ENCODE results near the gene INSRR. TPM values are rescaled to one million over a fixed set of nuclear protein-coding genes. Genes with fewer than 3 reads are reported as not detected.

The INSRR gene
- total RNA-seq, 1 experiment from 2014 or later, result not detected

DNA sequence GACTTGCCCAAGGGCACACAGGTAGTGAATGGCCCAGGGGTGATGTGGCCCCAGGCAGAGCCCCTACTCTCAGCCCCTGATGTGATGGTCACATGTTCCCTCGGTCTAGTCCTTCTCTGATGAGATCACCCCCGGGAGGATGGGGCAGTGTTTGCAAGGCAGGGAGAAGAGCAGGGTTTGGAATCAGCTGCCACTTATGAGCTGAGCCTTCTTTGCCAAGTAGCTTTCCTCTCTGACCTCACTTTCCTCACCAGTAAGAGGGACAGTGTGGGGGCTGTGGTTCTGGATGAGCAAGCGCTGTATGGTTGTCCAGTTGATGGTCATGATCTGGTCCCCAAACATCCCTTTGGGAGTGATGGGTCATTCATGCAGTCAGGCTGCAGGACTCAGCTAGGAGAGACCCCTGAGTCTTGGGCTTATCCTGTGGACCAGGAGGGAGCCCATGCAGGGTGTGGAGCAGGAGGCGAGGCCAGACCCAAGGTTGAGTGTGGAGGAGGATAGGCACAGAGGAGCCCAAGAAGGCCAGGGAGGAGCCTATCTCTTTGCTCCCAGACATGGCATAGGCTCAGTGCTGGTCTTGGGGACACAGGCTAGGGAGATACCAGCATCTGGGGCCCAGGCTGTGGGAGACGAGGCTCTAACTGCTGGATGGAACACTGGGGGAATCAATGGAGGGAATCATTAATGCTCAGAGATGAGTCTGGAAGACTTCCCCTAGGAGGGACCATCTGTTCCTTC is 18.7 kb upstream of the INSRR start:
- Histone ChIP-seq H3K79me2 (ENCODE audit: low read length) (no peaks in the 10 kb centered on the region), H3K4me2 (ENCODE audit: low read length) (no peak overlapping the region), H3K4me1 (ENCODE audit: insufficient read depth, low read length) (no peaks in the 10 kb centered on the region), H3F3A (ENCODE audit: low read length, unreplicated experiment) (no peaks in the 10 kb centered on the region), H3K4me3 (ENCODE audit: low read length) (no peak overlapping the region), H3K9me2 (replicated peaks; ENCODE audit: low read length) (no peaks in the 10 kb centered on the region), H3K27ac (ENCODE audit: low read length) (no peak overlapping the region), H3K27me3 (ENCODE audit: low read length) (no peaks in the 10 kb centered on the region), H3K36me3 (ENCODE audit: low read depth, low read length) (no peaks in the 10 kb centered on the region), H3K9ac (ENCODE audit: low read length) (no peak overlapping the region), H2AFZ (ENCODE audit: low read length) (no peak overlapping the region), H4K20me1 (ENCODE audit: low read length) (no peaks in the 10 kb centered on the region), H3K9me3 (ENCODE audit: low read length) (no peaks in the 10 kb centered on the region)
- ATAC-seq, result no peak
- DNase-seq, result no peak
- no TSS peak for BruUV-seq (replicated peaks)
- ChIA-PET CTCF (no interaction called here), POLR2A (ENCODE audit: unreplicated experiment) (no interaction called here)
- intact Hi-C loops (cut with micrococcal nuclease), result no loop called here
- TF ChIP-seq EZH2phosphoT487 (IDR thresholded peaks at IDR 0.05; ENCODE audit: borderline replicate concordance, low read length), result no peak
- no peak for TF ChIP-seq EZH2 (IDR thresholded peaks at IDR 0.05; ENCODE audit: low read length, unreplicated experiment)
- TF ChIP-seq, protein P1, sequence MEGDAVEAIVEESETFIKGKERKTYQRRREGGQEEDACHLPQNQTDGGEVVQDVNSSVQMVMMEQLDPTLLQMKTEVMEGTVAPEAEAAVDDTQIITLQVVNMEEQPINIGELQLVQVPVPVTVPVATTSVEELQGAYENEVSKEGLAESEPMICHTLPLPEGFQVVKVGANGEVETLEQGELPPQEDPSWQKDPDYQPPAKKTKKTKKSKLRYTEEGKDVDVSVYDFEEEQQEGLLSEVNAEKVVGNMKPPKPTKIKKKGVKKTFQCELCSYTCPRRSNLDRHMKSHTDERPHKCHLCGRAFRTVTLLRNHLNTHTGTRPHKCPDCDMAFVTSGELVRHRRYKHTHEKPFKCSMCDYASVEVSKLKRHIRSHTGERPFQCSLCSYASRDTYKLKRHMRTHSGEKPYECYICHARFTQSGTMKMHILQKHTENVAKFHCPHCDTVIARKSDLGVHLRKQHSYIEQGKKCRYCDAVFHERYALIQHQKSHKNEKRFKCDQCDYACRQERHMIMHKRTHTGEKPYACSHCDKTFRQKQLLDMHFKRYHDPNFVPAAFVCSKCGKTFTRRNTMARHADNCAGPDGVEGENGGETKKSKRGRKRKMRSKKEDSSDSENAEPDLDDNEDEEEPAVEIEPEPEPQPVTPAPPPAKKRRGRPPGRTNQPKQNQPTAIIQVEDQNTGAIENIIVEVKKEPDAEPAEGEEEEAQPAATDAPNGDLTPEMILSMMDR (conservative IDR thresholded peaks at IDR 0.05; ENCODE audit: low read depth, low read length), result no peak

DNA sequence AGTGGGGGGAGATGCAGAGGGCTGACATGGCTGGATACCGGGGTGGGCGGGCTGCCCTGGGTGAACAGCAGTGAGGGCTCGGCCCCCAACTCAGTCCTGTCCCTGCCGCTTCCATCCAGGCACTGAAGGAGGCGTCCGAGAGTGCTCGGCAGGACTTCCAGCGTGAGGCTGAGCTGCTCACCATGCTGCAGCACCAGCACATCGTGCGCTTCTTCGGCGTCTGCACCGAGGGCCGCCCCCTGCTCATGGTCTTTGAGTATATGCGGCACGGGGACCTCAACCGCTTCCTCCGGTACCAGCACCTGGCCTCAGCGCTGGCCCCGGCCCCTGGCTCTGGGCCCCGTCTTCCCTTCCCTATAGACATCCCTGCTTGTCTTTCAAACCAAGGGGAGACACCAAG is 17.4 kb upstream of the INSRR start:
- H4K20me1 ChIP-seq (ENCODE audit: low read length), result no peaks in the 10 kb centered on the region
- peaks cover 4% of the 10 kb centered on the region for H3K4me1 ChIP-seq (ENCODE audit: insufficient read depth, low read length)
- ChIA-PET CTCF (no interaction called here), POLR2A (ENCODE audit: unreplicated experiment) (no interaction called here)
- no peaks in the 10 kb centered on the region for H3K36me3 ChIP-seq (ENCODE audit: low read depth, low read length)
- H2AFZ ChIP-seq (ENCODE audit: low read length), result no peak overlapping the region
- DNase-seq (no peak), ATAC-seq (no peak)
- H3K9ac ChIP-seq (ENCODE audit: low read length), result no peak overlapping the region
- H3K9me2 ChIP-seq (replicated peaks; ENCODE audit: low read length), result no peaks in the 10 kb centered on the region
- no peak overlapping the region for H3K4me2 ChIP-seq (ENCODE audit: low read length)
- no peak overlapping the region for H3K4me3 ChIP-seq (ENCODE audit: low read length)
- no peak overlapping the region for H3K27ac ChIP-seq (ENCODE audit: low read length)
- intact Hi-C loops (cut with micrococcal nuclease), result no loop called here
- H3K79me2 ChIP-seq (ENCODE audit: low read length), result no peaks in the 10 kb centered on the region
- no TSS peak for BruUV-seq (replicated peaks)
- H3F3A ChIP-seq (ENCODE audit: low read length, unreplicated experiment), result no peaks in the 10 kb centered on the region
- no peaks in the 10 kb centered on the region for H3K9me3 ChIP-seq (ENCODE audit: low read length)
- TF ChIP-seq, protein P1 (conservative IDR thresholded peaks at IDR 0.05; ENCODE audit: low read depth, low read length), result no peak
- no peak for TF ChIP-seq EZH2 (IDR thresholded peaks at IDR 0.05; ENCODE audit: low read length, unreplicated experiment)
- TF ChIP-seq EZH2phosphoT487 (IDR thresholded peaks at IDR 0.05; ENCODE audit: borderline replicate concordance, low read length), result no peak
- H3K27me3 ChIP-seq (ENCODE audit: low read length), result no peaks in the 10 kb centered on the region

DNA sequence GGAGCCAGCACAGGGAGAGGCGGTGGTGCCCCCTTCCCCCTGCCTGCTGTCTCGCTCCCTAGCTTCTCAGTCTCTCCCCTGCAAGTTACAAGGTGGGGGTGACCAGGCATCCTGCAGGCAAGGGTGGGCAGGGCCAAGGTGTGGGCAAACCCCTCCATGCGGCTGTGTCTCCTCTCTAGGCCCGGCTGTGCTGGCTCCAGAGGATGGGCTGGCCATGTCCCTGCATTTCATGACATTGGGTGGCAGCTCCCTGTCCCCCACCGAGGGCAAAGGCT is 16.4 kb upstream of the INSRR start:
- H3K4me2 ChIP-seq (ENCODE audit: low read length), result no peak overlapping the region
- peaks cover 12% of the 10 kb centered on the region for H3K4me1 ChIP-seq (ENCODE audit: insufficient read depth, low read length)
- DNase-seq (no peak), ATAC-seq (no peak)
- H3K9me3 ChIP-seq (ENCODE audit: low read length), result no peaks in the 10 kb centered on the region
- ChIA-PET POLR2A (ENCODE audit: unreplicated experiment) (no interaction called here), CTCF (no interaction called here)
- H3K79me2 ChIP-seq (ENCODE audit: low read length), result no peaks in the 10 kb centered on the region
- H3K27ac ChIP-seq (ENCODE audit: low read length), result no peak overlapping the region
- intact Hi-C loops (cut with micrococcal nuclease), result no loop called here
- H3K27me3 ChIP-seq (ENCODE audit: low read length), result no peaks in the 10 kb centered on the region
- H2AFZ ChIP-seq (ENCODE audit: low read length), result no peak overlapping the region
- H3K9me2 ChIP-seq (replicated peaks; ENCODE audit: low read length), result no peaks in the 10 kb centered on the region
- H3K9ac ChIP-seq (ENCODE audit: low read length), result no peak overlapping the region
- BruUV-seq (replicated peaks), result no TSS peak
- H4K20me1 ChIP-seq (ENCODE audit: low read length), result no peaks in the 10 kb centered on the region
- no peak for TF ChIP-seq EZH2 (IDR thresholded peaks at IDR 0.05; ENCODE audit: low read length, unreplicated experiment)
- no peak for TF ChIP-seq EZH2phosphoT487 (IDR thresholded peaks at IDR 0.05; ENCODE audit: borderline replicate concordance, low read length)
- TF ChIP-seq, protein P1 (conservative IDR thresholded peaks at IDR 0.05; ENCODE audit: low read depth, low read length), result no peak
- no peaks in the 10 kb centered on the region for H3F3A ChIP-seq (ENCODE audit: low read length, unreplicated experiment)
- no peak overlapping the region for H3K4me3 ChIP-seq (ENCODE audit: low read length)
- no peaks in the 10 kb centered on the region for H3K36me3 ChIP-seq (ENCODE audit: low read depth, low read length)

All from PC-3 (cell line).